ENCODE data around the gene CTBS.

DNA sequence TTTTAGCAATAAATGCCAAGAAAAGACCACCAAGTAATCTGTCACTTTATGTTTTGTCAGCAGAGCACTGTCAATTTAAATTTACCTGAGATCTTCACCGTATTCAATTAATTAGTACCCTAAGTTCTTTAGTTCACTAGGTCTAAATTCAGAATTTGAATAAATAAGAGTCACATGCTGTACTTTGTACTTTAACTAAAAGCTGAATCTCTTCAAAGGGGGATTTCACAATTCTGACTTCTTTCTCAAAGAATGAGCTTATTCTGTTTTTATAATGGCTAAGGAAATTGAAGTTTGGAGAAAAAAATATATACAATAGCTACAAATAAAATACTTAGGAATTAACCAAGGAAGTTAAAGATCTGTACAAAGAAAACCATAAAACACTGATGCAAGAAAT is 65.7 kb downstream of the CTBS start:
- TF ChIP-seq, protein P1, sequence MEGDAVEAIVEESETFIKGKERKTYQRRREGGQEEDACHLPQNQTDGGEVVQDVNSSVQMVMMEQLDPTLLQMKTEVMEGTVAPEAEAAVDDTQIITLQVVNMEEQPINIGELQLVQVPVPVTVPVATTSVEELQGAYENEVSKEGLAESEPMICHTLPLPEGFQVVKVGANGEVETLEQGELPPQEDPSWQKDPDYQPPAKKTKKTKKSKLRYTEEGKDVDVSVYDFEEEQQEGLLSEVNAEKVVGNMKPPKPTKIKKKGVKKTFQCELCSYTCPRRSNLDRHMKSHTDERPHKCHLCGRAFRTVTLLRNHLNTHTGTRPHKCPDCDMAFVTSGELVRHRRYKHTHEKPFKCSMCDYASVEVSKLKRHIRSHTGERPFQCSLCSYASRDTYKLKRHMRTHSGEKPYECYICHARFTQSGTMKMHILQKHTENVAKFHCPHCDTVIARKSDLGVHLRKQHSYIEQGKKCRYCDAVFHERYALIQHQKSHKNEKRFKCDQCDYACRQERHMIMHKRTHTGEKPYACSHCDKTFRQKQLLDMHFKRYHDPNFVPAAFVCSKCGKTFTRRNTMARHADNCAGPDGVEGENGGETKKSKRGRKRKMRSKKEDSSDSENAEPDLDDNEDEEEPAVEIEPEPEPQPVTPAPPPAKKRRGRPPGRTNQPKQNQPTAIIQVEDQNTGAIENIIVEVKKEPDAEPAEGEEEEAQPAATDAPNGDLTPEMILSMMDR (IDR thresholded peaks at IDR 0.05; ENCODE audit: low read length) = no peak
- no peak for TF ChIP-seq EZH2 (IDR thresholded peaks at IDR 0.05; ENCODE audit: borderline replicate concordance, low read length)

Data from OCI-LY1 (cell line).